Measurements from ENCODE around the gene ELOVL6.

ELOVL6 gene

DNA sequence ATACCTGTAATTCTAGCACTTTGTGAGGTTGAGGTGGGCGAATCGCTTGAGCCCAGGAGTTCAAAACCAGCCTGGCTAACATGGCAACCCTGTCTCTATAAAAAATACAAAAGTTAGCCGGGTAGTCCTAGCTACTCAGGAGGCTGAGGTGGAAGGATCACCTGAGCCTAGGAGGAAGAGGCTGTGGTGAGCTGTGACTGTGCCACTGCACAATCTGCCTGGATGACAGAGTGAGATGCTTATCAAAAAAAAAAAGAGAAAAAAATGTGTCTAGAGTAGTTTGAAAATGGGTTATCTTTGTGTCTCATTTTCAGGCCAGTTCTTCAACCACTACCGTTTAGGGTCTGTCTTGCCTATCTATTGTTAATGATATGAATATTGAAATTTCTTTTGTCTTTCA, 187.6 kb downstream of the ELOVL6 start:
- TF ChIP-seq, protein P1, sequence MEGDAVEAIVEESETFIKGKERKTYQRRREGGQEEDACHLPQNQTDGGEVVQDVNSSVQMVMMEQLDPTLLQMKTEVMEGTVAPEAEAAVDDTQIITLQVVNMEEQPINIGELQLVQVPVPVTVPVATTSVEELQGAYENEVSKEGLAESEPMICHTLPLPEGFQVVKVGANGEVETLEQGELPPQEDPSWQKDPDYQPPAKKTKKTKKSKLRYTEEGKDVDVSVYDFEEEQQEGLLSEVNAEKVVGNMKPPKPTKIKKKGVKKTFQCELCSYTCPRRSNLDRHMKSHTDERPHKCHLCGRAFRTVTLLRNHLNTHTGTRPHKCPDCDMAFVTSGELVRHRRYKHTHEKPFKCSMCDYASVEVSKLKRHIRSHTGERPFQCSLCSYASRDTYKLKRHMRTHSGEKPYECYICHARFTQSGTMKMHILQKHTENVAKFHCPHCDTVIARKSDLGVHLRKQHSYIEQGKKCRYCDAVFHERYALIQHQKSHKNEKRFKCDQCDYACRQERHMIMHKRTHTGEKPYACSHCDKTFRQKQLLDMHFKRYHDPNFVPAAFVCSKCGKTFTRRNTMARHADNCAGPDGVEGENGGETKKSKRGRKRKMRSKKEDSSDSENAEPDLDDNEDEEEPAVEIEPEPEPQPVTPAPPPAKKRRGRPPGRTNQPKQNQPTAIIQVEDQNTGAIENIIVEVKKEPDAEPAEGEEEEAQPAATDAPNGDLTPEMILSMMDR (IDR thresholded peaks at IDR 0.05; ENCODE audit: low read depth, low read length) = no peak
- TF ChIP-seq EZH2phosphoT487 (IDR thresholded peaks at IDR 0.05; ENCODE audit: low read depth) = no peak
- no peak overlapping the region for H3K9ac ChIP-seq (ENCODE audit: low read length)
- H3K27ac ChIP-seq (ENCODE audit: low read length) = no peak overlapping the region
- no peaks in the 10 kb centered on the region for H3K27me3 ChIP-seq (ENCODE audit: low read depth, low read length)
- no peaks in the 10 kb centered on the region for H3K9me3 ChIP-seq (ENCODE audit: insufficient read depth, low read length)
- H3K79me2 ChIP-seq (ENCODE audit: low read length) = no peaks in the 10 kb centered on the region
- no peak overlapping the region for H2AFZ ChIP-seq (ENCODE audit: low read depth, low read length)
- no peak overlapping the region for H3K4me3 ChIP-seq (ENCODE audit: low read length)
- H3K4me1 ChIP-seq (ENCODE audit: low read length) = peaks cover 4% of the 10 kb centered on the region; the same call in 1 of the 2 replicates
- no peak overlapping the region for H3K4me2 ChIP-seq (ENCODE audit: low read length)
- H3K36me3 ChIP-seq (replicated peaks; ENCODE audit: low read depth, low read length) = no peaks in the 10 kb centered on the region
- H4K20me1 ChIP-seq (ENCODE audit: insufficient read depth, low read length) = no peaks in the 10 kb centered on the region

DNA sequence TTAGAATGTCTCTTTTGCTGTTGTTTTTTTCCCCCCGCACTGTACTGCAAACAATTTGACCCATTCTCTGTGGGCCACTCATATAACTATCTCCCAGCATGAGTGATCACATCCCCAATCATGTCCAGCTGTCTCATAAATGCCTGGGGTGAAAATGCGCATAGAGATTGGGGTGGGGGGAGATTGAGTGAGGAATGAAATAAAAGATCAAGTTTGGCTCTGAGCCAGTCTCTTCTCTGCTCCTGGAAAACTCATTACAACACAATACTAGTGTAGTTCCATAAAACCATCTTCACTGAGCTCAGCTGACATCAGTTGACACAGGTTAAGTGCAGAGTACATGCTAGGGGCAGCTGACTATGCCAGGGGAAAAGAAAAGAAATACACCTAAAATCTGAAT, 188.9 kb downstream of the ELOVL6 start:
- no peak for TF ChIP-seq EZH2phosphoT487 (IDR thresholded peaks at IDR 0.05; ENCODE audit: low read depth)
- TF ChIP-seq, protein P1 (IDR thresholded peaks at IDR 0.05; ENCODE audit: low read depth, low read length) = no peak

DNA sequence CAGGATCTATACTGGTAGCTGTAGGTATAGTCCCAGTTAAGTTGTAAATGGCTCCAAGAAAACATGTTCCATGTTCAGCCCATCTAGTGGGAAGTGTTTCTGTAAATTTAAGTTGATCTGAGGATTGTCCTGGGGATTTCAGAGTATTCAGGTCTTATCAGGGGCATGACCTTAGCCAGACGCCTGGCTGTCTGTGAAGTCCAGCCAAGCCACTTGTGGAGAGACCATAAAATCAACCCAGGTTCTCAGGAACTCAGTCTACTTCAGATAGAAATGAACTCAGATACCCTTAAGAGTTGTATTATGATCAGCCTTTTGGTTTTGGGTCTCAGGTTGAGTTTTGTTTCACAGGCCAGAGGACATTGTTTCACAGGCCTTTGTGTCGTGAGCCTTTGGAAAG, 189.9 kb downstream of the ELOVL6 start:
- Histone ChIP-seq H3K27me3 (ENCODE audit: low read depth, low read length) (no peaks in the 10 kb centered on the region), H3K9ac (ENCODE audit: low read length) (no peak overlapping the region), H3K27ac (ENCODE audit: low read length) (no peak overlapping the region), H3K4me2 (ENCODE audit: low read length) (no peak overlapping the region), H3K4me1 (ENCODE audit: low read length) (peaks cover 7% of the 10 kb centered on the region; the same call in 1 of the 2 replicates), H4K20me1 (ENCODE audit: insufficient read depth, low read length) (no peaks in the 10 kb centered on the region), H3K9me3 (ENCODE audit: insufficient read depth, low read length) (no peaks in the 10 kb centered on the region), H2AFZ (ENCODE audit: low read depth, low read length) (no peak overlapping the region), H3K36me3 (replicated peaks; ENCODE audit: low read depth, low read length) (no peaks in the 10 kb centered on the region), H3K4me3 (ENCODE audit: low read length) (no peak overlapping the region), H3K79me2 (ENCODE audit: low read length) (no peaks in the 10 kb centered on the region)
- TF ChIP-seq, protein P1 (IDR thresholded peaks at IDR 0.05; ENCODE audit: low read depth, low read length) = no peak
- no peak for TF ChIP-seq EZH2phosphoT487 (IDR thresholded peaks at IDR 0.05; ENCODE audit: low read depth)

More for the DNA sequence above, 188.9 kb downstream of the ELOVL6 start:
- Histone ChIP-seq H3K36me3 (replicated peaks; ENCODE audit: low read depth, low read length) (no peaks in the 10 kb centered on the region), H3K79me2 (ENCODE audit: low read length) (no peaks in the 10 kb centered on the region), H3K27me3 (ENCODE audit: low read depth, low read length) (no peaks in the 10 kb centered on the region), H4K20me1 (ENCODE audit: insufficient read depth, low read length) (no peaks in the 10 kb centered on the region), H2AFZ (ENCODE audit: low read depth, low read length) (no peak overlapping the region), H3K27ac (ENCODE audit: low read length) (no peak overlapping the region), H3K9me3 (ENCODE audit: insufficient read depth, low read length) (no peaks in the 10 kb centered on the region), H3K9ac (ENCODE audit: low read length) (no peak overlapping the region), H3K4me1 (ENCODE audit: low read length) (peaks cover 7% of the 10 kb centered on the region; the same call in 1 of the 2 replicates), H3K4me3 (ENCODE audit: low read length) (no peak overlapping the region), H3K4me2 (ENCODE audit: low read length) (no peak overlapping the region)

DNA sequence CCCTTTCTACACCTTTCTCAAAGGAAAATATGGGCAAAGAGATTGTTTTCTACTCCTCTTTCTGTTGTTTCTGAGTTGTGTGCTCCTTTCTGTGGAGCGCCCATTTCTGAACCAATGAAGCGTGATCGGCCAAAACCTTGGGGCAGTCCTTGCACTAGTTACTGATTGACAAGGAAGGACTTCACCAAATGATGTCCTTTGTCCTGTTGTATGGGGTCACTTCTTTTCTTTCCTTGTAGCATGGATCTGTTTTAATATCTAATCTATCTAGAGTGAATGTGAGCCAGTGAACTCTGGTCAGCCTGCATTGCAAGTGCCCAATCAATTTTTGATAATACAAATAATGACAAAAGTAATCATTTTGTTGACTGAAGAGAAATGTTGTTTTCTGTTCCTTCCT, 191.2 kb downstream of the ELOVL6 start:
- no peak overlapping the region for H3K4me3 ChIP-seq (ENCODE audit: low read length)
- no peak overlapping the region for H3K9ac ChIP-seq (ENCODE audit: low read length)
- H3K36me3 ChIP-seq (replicated peaks; ENCODE audit: low read depth, low read length) = no peaks in the 10 kb centered on the region
- H3K27me3 ChIP-seq (ENCODE audit: low read depth, low read length) = no peaks in the 10 kb centered on the region
- no peaks in the 10 kb centered on the region for H3K79me2 ChIP-seq (ENCODE audit: low read length)
- no peak overlapping the region for H2AFZ ChIP-seq (ENCODE audit: low read depth, low read length)
- no peaks in the 10 kb centered on the region for H3K9me3 ChIP-seq (ENCODE audit: insufficient read depth, low read length)
- no peak for TF ChIP-seq EZH2phosphoT487 (IDR thresholded peaks at IDR 0.05; ENCODE audit: low read depth)
- TF ChIP-seq, protein P1 (IDR thresholded peaks at IDR 0.05; ENCODE audit: low read depth, low read length) = no peak
- H3K27ac ChIP-seq (ENCODE audit: low read length) = no peak overlapping the region
- no peaks in the 10 kb centered on the region for H4K20me1 ChIP-seq (ENCODE audit: insufficient read depth, low read length)
- no peak overlapping the region for H3K4me2 ChIP-seq (ENCODE audit: low read length)
- H3K4me1 ChIP-seq (ENCODE audit: low read length) = peaks cover 3% of the 10 kb centered on the region; the same call in 1 of the 2 replicates

Measured in OCI-LY3 (cell line).